Measurements from ENCODE around the gene GAB3.

- TF ChIP-seq, protein P1, sequence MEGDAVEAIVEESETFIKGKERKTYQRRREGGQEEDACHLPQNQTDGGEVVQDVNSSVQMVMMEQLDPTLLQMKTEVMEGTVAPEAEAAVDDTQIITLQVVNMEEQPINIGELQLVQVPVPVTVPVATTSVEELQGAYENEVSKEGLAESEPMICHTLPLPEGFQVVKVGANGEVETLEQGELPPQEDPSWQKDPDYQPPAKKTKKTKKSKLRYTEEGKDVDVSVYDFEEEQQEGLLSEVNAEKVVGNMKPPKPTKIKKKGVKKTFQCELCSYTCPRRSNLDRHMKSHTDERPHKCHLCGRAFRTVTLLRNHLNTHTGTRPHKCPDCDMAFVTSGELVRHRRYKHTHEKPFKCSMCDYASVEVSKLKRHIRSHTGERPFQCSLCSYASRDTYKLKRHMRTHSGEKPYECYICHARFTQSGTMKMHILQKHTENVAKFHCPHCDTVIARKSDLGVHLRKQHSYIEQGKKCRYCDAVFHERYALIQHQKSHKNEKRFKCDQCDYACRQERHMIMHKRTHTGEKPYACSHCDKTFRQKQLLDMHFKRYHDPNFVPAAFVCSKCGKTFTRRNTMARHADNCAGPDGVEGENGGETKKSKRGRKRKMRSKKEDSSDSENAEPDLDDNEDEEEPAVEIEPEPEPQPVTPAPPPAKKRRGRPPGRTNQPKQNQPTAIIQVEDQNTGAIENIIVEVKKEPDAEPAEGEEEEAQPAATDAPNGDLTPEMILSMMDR (IDR thresholded peaks at IDR 0.05; ENCODE audit: poor library complexity, severe bottlenecking) = no peak
- TF ChIP-seq SMC3 (conservative IDR thresholded peaks at IDR 0.05; ENCODE audit: poor library complexity) (no peak), POLR2AphosphoS5 (IDR thresholded peaks at IDR 0.05) (no peak), EZH2 (IDR thresholded peaks at IDR 0.05; ENCODE audit: borderline replicate concordance, insufficient read depth, low read length, poor library complexity, severe bottlenecking) (no peak)
- TF ChIP-seq, protein P2, sequence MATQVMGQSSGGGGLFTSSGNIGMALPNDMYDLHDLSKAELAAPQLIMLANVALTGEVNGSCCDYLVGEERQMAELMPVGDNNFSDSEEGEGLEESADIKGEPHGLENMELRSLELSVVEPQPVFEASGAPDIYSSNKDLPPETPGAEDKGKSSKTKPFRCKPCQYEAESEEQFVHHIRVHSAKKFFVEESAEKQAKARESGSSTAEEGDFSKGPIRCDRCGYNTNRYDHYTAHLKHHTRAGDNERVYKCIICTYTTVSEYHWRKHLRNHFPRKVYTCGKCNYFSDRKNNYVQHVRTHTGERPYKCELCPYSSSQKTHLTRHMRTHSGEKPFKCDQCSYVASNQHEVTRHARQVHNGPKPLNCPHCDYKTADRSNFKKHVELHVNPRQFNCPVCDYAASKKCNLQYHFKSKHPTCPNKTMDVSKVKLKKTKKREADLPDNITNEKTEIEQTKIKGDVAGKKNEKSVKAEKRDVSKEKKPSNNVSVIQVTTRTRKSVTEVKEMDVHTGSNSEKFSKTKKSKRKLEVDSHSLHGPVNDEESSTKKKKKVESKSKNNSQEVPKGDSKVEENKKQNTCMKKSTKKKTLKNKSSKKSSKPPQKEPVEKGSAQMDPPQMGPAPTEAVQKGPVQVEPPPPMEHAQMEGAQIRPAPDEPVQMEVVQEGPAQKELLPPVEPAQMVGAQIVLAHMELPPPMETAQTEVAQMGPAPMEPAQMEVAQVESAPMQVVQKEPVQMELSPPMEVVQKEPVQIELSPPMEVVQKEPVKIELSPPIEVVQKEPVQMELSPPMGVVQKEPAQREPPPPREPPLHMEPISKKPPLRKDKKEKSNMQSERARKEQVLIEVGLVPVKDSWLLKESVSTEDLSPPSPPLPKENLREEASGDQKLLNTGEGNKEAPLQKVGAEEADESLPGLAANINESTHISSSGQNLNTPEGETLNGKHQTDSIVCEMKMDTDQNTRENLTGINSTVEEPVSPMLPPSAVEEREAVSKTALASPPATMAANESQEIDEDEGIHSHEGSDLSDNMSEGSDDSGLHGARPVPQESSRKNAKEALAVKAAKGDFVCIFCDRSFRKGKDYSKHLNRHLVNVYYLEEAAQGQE (IDR thresholded peaks at IDR 0.05; ENCODE audit: borderline replicate concordance) = no peak
Observed at GRCh38 chrX:154660541-154660940, 90.3 kb downstream of the GAB3 start.
